Forelimb muscle (tissue), 1 donor: ENCODE measurements around the gene DNM1L. TPM values are rescaled to one million over a fixed set of nuclear protein-coding genes. Genes with fewer than 3 reads are reported as not detected.
"Not testable (repeated sequence)": the region's sequence is repeated elsewhere in the genome, so short reads cannot be mapped to it uniquely, and the experiment has no call there.

Source experiments
- DNase-seq: peaks from one replicate; pipeline ENCODE4 v3.0.0-alpha.2; 2013; ENCODE audit warnings: low read depth
- polyA plus RNA-seq: library from polyadenylated mRNA; unstranded; fragments of 120-200 nt; gene quantifications from one replicate; pipeline ENCODE4 v1.2.1, GENCODE V29; 2013; ENCODE audit not compliant: insufficient read length

The DNM1L gene
- polyA plus RNA-seq, 1 donor: 76.4 TPM

DNA sequence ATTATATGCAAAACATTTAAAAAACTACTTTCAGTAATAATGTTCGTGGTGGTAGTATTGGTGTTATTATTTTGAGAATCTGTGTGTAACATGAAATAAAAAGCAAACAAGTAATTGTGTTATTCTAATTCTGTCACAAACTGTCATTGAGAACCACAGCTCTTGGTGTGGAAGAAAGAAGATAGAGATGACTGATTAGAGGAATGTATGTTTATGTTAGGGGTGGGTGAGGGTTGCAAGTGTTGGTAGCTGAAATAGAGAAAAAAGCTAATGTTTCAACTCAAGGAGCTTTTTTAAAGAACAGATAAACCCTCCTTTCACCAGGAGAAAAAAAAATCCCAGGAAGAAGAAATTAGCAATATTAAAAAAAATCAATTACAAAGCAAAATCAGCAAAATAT, 18.3 kb downstream of the DNM1L start:
- DNase-seq: no peak

DNA sequence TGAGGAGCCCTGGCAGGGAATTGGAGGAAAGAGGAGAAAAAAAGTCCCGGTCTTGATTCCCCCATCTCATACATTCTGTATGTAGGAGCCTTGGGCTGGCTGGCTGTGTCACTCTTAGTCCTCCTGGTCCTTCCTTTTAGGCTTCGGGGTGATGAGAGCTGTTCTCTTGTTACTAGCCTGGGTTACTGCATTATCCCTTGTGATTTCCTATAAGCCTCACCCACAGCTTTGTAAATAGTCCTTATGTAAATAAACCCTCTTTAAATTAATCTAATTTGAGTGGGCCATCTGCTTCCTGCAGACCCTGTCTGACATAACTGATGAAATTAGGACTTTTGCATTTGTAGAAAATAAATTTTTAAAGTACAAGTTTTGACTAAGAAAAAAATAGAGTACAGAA, 19.2 kb downstream of the DNM1L start:
- DNase-seq: no peak

DNA sequence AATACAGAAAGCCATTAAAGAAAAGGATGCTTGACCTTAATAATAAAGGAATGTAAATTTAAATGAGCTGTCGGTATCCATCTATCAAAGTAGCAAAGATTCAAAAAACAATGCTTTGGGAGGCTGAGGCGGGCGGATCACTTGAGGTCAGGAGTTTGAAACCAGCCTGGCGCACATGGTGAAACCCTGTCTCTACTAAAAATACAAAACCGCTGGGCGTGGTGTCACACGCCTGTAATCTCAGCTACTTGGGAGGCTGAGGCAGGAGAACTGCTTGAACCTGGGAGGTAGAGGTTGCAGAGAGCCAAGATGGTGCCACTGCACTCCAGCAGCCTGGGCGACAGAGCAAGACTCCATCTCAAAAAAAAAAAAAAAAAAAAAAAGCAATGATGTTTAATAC, 20.3 kb downstream of the DNM1L start:
- DNase-seq: not testable (repeated sequence)

DNA sequence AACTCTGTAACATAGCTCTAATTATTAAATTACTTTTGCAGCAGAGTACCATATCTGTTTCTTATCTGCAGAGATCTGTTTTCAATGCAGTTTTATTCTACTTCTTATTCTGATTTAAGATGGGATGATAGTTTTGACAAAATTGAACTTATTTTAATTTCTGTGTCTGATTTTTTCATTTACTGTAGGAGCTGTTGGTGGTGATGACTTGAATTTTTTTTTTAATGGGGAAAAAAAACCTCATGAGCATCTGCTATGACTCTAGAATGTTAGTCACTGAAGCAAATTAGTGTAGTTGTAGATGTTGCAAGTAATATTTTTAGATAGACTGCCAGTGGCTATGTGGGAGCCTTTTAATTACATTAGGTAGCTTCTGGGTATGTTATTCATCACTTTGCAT, 23.4 kb downstream of the DNM1L start:
- no peak for DNase-seq

DNA sequence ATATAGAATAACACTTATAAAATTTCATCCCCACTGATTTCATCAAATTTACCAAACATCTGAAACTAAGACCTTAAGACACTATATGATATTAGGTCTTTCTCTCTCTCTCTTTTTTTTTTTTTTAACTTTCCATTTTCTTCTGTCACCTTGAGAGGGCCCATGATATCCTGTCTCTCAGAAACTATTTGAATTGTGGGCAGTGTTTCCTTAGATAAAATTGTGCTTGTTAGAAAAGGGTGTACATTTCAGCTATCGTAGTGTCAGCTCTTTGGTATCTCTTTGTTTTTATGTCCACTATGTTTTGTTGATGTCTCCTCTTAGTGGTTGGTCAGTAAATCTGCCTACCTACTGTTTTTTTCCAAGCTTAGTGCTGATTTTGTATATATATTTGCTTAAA, 23.8 kb downstream of the DNM1L start:
- DNase-seq: no peak

DNA sequence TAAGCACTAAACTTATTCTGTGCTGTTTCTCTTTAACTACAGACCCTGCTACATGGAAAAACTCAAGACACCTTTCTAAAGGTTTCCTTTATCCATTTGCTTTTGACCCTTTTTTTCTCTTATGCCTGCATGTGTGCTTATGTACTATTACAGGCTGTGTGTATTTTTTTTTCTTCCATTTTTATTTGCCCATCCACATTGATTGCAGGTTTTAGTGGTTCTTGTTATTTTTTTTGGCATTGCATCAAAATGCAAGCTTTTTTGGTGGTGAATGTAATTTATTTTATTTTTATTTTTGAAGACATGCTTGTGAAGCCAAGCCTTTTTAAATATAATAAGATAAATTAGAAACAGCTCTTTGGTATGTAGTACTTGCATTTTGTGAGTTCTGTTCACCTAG, 26.7 kb downstream of the DNM1L start:
- DNase-seq: no peak

DNA sequence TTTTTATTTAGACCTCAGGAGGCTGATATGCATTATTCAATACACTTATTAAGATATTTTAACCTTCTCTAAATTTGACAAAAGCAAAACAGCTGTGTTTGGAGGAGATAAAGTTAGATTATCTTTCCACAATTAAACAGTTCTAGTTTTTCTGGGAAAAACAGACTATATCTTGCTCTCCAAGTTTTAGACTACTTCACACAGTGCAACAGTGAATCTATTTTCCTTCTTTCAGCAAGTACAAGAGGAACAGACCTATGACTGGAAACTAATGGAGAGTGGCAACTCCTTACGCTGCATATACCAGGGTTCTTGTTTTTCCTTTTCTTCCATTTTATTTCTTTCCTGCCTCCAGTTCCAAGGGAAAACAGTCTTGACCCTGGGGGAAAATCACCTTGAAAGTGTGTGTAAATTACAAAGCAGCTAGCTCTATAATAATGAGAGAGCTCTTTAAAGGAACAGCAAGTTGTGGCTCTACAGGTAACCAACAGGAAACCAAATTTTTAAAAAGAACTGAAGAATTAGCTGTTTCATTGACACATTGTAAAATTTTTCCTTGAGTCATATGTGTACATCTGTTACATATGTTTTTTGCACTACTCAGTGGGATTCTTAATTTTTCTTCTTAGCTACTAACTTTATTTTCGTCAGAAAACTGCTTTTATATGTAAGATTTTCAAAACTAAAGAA, 27.4 kb downstream of the DNM1L start:
- DNase-seq: no peak

DNA sequence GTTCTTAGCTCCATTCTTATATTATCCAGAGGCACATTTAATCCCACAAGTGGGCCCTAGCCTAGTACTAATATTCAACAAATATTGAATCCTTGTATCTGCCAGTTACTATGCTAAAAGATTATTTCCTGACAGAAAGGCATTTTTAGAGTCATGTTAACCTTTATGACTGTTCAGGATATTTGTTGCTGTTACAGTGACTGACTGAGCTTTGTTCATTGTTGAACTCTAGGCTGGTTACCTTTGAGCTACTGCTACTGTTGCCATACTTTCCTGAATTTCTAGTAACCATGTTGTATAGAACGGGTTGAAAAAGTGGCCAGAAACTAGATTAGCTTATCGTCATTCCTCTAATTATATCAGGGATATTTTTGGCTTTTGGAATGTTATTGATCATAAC, 29.8 kb downstream of the DNM1L start:
- no peak for DNase-seq

DNA sequence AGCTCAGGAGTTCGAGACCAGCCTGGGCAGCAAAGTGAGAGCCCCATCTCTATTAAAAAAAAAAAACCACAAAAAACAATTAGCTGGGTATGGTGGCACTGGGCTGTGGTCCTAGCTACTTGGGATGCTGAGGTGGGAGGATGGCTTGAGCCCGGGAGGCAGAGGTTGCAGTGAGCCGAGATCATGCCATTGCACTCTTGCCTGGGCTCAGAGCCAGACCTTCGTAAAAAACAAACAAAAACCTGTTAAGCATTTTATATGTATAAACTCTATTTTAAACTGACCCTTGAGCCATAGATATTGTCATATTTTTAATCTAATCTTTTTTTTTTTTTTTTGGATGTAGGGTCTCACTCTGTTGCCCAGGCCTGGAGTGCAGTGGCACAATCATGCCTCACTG, 35.7 kb downstream of the DNM1L start:
- DNase-seq: no peak

DNA sequence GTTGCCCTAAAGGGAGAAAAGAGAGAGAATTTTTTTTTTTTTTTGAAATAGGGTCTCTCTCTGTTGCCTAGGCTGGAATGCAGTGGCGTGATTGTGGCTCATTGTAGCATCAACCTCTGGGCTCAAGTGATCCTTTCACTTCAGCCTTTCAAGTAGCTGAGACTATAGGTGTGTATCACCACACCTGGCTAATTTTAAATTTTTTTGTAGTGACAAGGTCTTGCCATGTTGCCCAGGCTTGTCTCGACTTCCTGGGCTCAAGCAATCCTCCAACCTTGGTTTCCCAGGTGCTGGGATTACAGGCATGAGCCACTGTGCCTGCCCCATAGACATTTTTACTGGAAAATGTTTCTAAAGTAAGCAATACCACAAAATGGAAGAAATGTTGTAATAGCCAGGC, 39.8 kb downstream of the DNM1L start:
- no peak for DNase-seq

DNA sequence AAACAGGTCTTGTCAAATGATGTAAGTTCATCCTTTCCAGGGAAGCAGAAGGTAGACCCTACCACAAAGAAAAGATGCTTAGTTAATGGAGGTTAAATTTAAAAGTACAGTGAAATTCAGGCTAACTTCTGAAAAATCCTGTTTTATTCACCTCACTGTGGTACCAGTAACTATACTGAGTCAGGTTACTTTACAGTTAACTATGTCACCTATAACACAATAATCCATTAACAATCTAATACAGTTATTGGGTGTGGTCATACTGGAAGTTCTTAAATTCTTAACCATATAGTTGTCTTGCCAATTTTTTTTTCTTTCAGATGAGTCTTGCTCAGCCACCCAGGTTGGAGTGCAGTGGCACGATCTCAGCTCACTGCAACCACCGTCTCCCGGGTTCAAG, 46.2 kb downstream of the DNM1L start:
- DNase-seq: not testable (repeated sequence)

DNA sequence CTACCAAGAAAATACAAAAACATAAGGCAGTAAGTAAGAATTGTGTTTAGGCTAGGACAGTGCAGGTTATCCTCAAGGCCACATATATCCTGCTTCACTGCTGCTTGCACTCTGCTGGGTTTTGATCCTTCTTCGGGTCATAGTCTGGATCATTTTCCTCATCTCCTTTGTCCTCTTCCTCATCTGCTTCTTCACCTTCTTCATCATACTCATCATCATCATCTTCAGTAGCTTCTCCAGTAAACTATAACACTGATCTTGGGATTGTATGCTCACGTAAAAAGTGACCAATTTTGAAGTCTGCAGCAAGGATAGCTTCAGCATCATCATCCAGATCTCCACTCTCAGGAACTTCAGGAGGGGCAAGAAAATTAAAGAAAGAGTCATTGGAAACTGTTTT, 47.2 kb downstream of the DNM1L start:
- DNase-seq: no peak

DNA sequence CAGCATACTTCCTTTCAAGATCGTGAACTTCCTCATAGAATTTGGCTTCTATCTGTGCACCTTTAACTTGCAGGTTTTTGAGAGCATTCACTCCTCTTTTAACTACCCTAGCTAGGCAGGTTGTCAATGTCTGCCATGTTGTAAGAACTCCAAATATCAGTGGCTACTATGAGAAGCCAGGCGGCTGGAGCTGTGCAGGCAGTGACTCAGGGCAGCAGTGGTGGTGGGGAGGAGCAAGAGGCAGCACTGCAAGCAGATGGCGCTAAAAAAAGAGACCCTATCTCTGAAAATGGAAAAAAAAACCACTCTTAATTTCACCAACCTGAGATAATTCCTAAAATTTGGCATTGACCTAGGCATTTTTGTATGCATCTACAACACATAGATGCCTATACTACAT, 48.1 kb downstream of the DNM1L start:
- DNase-seq: no peak

DNA sequence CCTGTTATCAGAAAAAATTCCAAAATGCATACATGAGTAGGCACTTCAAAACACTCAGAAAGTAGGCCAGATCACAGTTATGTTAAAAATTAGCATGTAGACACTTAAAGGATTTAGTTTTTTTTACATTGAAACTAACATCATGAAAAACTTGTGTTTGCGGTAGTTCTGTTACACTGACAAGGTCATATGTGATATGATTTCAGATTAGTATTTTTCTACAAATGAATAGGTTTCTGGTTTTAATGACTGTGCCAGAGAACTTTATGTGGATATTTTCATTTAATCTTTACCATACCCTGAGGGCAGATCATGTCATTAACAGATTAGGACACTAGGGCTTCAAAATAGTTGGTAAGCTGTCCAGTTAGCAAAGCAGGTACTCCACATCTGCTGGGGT, 55.9 kb downstream of the DNM1L start:
- no peak for DNase-seq

DNA sequence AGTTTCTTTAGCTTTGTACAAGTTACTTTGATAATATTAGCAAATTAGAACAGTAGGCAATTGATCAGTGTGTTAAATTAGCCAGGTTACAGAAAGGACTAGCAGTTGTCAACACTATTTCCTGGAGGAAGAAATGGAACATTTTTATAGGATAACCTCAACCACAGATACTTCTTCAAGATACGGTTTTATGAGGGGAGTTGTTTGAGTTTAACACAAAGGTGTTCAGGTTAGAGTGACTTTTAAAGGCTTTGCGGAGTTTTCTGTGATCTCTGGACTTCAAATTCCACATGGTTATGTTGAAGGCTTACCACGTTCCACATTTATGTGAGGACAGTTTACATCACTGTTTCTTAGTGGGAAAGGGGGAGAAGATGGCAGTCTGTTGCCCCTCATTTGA, 57.3 kb downstream of the DNM1L start:
- DNase-seq: no peak

DNA sequence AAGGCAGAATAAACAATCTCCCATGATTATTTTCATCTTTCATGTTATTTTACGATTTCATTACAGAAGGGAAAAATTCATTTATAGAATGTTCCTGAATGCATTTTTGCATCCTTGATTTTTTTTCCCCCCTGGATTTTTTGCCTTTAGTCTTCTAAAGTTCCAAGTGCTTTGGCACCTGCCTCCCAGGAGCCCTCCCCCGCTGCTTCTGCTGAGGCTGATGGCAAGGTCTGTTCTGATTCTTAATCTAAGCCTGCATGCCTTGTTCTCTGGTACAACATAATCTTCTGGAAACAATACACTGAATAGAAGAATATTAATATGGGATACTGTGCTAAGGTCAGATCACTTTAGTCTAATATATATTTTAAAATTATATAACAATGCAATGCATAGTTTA, 58.6 kb downstream of the DNM1L start:
- no peak for DNase-seq

DNA sequence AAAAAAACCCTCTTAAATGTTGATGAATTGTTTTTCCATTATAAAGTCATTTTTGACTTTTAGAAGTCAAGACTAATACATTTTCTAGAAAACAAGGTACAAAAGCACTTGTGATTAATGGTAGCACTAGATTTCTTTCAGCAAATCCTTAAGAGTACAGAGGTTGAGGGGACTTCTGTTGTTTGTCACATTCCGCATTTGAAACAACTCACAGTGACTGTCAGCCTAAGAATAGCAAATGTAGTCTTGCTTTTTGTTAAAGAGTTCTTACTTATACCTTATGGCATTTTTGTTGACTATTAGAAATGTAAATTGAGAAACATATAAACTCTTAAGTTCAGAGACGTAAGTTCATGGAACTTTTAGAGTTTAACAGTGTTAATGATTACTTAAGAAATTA, 60.2 kb downstream of the DNM1L start:
- no peak for DNase-seq

DNA sequence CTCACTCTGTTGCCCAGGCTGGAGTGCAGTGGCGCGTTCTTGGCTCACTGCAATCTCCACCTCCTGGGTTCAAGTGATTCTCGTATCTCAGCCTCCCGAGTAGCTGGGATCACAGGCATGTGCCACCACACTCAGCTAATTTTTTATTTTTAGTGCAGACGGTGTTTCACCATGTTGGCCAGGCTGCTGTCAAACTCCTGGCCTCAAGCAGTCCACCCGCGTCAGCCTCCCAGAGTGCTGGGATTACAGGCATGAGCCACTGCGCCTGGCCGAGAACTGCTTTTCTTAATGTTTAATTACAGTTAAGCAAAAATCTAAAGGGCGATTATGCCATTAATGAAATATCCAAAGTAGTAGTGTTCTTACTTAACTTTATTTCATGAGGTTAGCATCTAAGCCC, 63.0 kb downstream of the DNM1L start:
- no peak for DNase-seq

DNA sequence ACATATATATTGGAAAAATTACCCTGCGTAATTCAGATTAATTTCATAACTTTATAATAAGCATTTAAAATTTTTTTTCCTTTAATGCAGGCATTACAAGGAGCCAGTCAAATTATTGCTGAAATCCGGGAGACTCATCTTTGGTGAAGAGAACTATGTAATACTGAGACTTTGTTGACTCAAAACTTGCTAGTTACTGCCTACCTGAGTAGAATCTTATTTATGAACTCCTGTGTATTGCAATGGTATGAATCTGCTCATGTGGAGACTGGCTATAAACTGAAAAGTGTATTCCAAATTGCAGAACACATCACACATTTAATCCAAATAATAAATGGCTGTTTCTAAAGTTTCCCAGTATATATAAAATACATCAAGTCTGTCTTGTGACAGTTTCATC, 64.2 kb downstream of the DNM1L start:
- no peak for DNase-seq

DNA sequence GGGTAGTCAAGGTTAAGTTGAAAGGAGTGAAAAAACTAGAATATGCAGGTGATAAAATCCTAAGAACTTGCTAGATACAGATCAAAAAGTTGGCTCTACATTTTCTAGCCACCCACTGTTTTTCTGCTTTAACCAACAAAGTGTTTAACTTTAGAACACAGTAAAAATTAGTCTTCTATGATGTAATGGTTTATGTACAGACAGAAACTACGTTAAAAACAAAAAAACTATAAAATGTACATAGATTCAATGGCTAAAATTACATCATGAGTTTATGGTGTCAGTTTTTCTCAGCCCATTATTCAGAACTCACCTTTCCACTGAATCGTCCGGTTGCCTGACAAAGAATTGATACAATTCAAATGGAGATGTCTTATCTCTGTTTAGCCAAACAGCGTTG, 74.5 kb downstream of the DNM1L start:
- no peak for DNase-seq

DNA sequence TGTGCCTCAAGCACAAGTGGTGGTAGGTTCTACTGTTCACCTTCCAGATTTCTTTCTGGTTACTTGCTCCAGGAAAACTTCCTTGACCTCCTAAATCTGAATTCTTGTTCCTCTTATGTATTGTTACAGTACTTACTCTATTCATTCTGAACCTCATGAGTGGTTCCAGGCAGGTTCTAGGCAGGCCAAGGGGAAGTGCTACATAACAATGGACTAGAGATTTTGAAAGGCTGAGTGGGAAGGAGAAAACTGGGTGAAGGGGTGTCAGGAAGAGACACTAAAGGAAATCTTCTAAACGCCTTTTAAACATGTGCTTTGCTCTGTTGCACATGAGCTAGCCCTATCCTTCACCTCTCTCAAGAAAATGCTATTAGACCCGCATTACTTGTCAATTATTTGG, 75.0 kb downstream of the DNM1L start:
- no peak for DNase-seq

DNA sequence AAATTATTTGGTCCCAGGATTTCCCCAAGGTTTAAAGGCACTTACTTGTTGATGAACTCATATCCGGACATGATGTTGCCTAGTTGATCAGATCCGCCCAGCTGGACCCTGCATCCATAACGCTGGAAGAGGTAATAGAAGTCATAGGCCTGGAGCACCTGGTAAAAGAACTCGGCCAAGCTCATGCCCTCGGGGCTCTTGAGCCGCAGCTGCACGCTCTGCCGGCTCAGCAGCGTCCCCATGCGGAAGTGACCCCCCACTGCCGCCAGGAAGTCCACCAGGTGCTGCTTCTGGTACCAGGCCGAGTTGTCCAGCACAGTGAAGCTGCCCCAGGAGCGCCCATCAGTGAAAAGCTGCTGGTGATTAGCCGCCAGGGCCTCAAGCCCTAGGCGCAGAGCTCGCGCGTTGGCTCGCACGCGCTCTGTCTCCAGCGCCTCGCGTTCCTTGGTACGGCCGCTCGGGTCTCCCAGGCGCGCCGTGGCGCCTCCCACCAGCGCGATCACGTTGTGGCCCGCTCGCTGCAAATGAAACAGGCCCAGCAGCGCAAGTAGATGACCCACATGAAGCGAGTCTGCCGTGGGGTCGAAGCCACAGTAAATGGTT, 76.1 kb downstream of the DNM1L start:
- DNase-seq: no peak

DNA sequence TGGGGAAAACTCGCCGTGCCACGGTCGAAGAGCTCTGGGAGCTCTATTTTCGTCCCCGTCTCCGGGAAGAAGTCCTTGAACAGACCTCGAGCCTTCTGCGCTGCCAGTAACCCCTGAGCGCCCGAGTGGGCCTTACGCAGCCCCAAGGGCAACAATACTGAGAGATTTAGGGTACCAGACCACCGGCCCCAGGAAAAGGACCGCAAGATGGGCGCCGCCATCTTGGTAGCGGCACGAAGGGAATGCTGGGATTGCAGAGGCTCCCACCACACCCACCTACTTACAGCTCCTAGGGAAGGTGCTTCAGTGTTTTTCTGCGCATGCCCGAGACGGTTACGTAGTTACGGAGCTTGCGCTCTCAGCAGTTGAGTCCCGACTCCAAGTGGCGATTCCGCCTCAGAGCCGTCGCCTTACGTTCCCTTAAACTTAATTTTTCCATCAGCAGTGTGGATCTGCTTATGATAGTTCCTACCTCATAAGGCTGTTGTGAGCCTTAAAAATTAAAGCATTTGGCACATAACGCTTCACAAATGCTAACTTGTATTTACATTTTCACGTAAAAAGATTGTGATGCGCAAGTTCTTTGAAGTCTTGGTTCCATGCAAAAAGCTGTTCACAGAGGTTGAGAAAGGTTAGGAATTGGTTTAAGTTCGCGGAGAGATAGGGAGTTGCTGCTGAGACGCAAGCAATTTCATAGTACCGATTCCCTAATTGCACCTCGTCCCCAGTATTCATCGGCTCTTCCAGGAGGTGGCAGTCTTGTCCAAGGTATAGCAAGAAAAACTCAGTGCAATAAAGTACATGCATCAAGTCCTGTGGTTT, 76.8 kb downstream of the DNM1L start, which contains the start of gene YARS2:
Gene YARS2 (minus strand): TSS at position 244 of the 822 bp plus-strand sequence. CDS start 23 bp downstream, at position 221.
- peak; percentile 99 for DNase-seq
